HepG2 (cell line): ENCODE results near the gene SSPN. TPM values are rescaled to one million over a fixed set of nuclear protein-coding genes. Genes with fewer than 3 reads are reported as not detected.

ENCODE experiments used
- ATAC-seq: fragments of 200-7000 bp; cut with Tn5 transposase; 3 replicates; pipeline ENCODE4 v1.9.1; 2020; ENCODE audit warnings: mild to moderate bottlenecking, moderate library complexity
- BruUV-seq: library from RNA; stranded (reverse); fragments of 400-500 nt; replicated peaks from 2 replicates; lab custom pipeline; 2021; lab: Mats Ljungman, UMichigan
- CTCF ChIA-PET: fragments of 300-600 bp; formaldehyde crosslinking; extraction: SDS; loops from one replicate; lab custom pipeline; 2021; ENCODE audit warnings: low total read pairs, inconsistent platforms, low intra/inter-chr PET ratio; lab: Yijun Ruan, JAX
- POLR2A ChIA-PET: fragments of 350-600 bp; sonication (Branson Sonifier 250); formaldehyde crosslinking; loops from one replicate; lab custom pipeline; 2020; ENCODE audit warnings: antibody characterized with exemption, inconsistent platforms; lab: Yijun Ruan, JAX
- DNase-seq: peaks from one replicate; pipeline ENCODE4 v3.0.0-alpha.2; 2015; ENCODE audit warnings: low spot score
- FAIRE-seq: peaks from 3 replicates; lab custom pipeline; 2011; peaks lifted over from hg19 to GRCh38; lab: Jason Lieb, UNC
- H2AFZ ChIP-seq: one replicate; pipeline ENCODE4 v1.6.1; 2011; ENCODE audit warnings: low read length, inconsistent platforms
- H3K27ac ChIP-seq: fragments of 300-600 bp; 3 replicates; pipeline ENCODE4 v1.8.0; 2011; ENCODE audit warnings: mixed run types, mild to moderate bottlenecking, mixed read lengths, low read length, inconsistent platforms; ENCODE audit not compliant: insufficient read depth; ENCODE audit errors: extremely low read length
- H3K27me3 ChIP-seq, 2 experiments: fragments of 200-600 bp in 1 of 2; 2 replicates in 1 of 2; 3 replicates in 1 of 2; pipeline versions ENCODE4 v1.6.0 to v1.8.0; 2011; ENCODE audit warnings: low read length in 2 of 2, mild to moderate bottlenecking in 2 of 2, moderate library complexity in 2 of 2, inconsistent platforms in 1 of 2; ENCODE audit not compliant: insufficient read depth in 2 of 2, control insufficient read depth in 1 of 2
- H3K36me3 ChIP-seq, 2 experiments: fragments of 200-600 bp in 1 of 2; replicated peaks in 1 of 2; 2 replicates in 1 of 2; 3 replicates in 1 of 2; pipeline versions ENCODE4 v1.5.1 to v1.8.0; 2011; ENCODE audit warnings: low read length in 2 of 2, inconsistent platforms in 1 of 2; ENCODE audit not compliant: insufficient read depth in 2 of 2, control insufficient read depth in 1 of 2
- H3K4me1 ChIP-seq: 2 replicates; pipeline ENCODE4 v1.5.1; 2012; ENCODE audit warnings: low read length, inconsistent platforms; ENCODE audit not compliant: insufficient read depth
- H3K4me2 ChIP-seq: 2 replicates; pipeline ENCODE4 v1.6.0; 2011; ENCODE audit warnings: low read depth, low read length, inconsistent platforms
- H3K4me3 ChIP-seq, 3 experiments: fragments of 200-600 bp in 1 of 3; sonication (generic), shearing (Covaris generic) in 1 of 3; replicated peaks in 1 of 3; 2 replicates each; pipeline ENCODE4 v1.5.1; 2011 to 2016; ENCODE audit warnings: low read length in 3 of 3, inconsistent platforms in 2 of 3, low read depth in 2 of 3, mild to moderate bottlenecking in 2 of 3, control low read depth in 1 of 3, mixed read lengths in 1 of 3; ENCODE audit not compliant: insufficient read depth in 1 of 3
- H3K79me2 ChIP-seq: one replicate; pipeline ENCODE4 v1.6.1; 2011; ENCODE audit warnings: low read length, inconsistent platforms; ENCODE audit not compliant: insufficient read depth
- H3K9ac ChIP-seq: 2 replicates; pipeline ENCODE4 v1.6.0; 2011; ENCODE audit warnings: mild to moderate bottlenecking, low read depth, low read length, inconsistent platforms; ENCODE audit not compliant: insufficient read depth
- H3K9me3 ChIP-seq: 2 replicates; pipeline ENCODE4 v1.5.1; 2012; ENCODE audit warnings: mild to moderate bottlenecking, low read length
- H4K20me1 ChIP-seq: 2 replicates; pipeline ENCODE4 v1.6.0; 2011; ENCODE audit warnings: inconsistent platforms, mild to moderate bottlenecking, low read length, moderate library complexity; ENCODE audit not compliant: insufficient read depth
- ARID4A ChIP-seq: sonication (generic); formaldehyde crosslinking; IDR thresholded peaks from 2 replicates; pipeline ENCODE4 v1.5.0; 2020; ENCODE audit warnings: mild to moderate bottlenecking, missing genetic modification reagents, borderline replicate concordance
- ELK4 ChIP-seq: sonication (generic); formaldehyde crosslinking; IDR thresholded peaks from 2 replicates; pipeline ENCODE4 v1.9.0; 2021; ENCODE audit warnings: missing genetic modification reagents, borderline replicate concordance
- ETV5 ChIP-seq: IDR thresholded peaks from 2 replicates; pipeline ENCODE4 v1.6.1; 2018; ENCODE audit warnings: missing biosample characterization, missing genetic modification reagents, inconsistent platforms, borderline replicate concordance
- GATA4 ChIP-seq: sonication (generic); IDR thresholded peaks from 2 replicates; pipeline ENCODE4 v1.6.1; 2016; ENCODE audit warnings: antibody characterized with exemption, low read depth, borderline replicate concordance
- KAT7 ChIP-seq: IDR thresholded peaks from 2 replicates; pipeline ENCODE4 v1.6.1; 2018; ENCODE audit warnings: borderline replicate concordance, missing compliant biosample characterization
- MXD4 ChIP-seq: IDR thresholded peaks from 2 replicates; pipeline ENCODE4 v1.6.1; 2016; ENCODE audit warnings: mild to moderate bottlenecking, missing biosample characterization, missing genetic modification reagents
- SETDB1 ChIP-seq: sonication (generic); formaldehyde crosslinking; IDR thresholded peaks from 2 replicates; pipeline ENCODE4 v1.5.1; 2020; ENCODE audit warnings: missing genetic modification reagents, mild to moderate bottlenecking, borderline replicate concordance
- SOX13 ChIP-seq, 3 experiments: fragments of 450-650 bp in 1 of 3; sonication (generic) in 1 of 3; formaldehyde crosslinking in 1 of 3; IDR thresholded peaks in 2 of 3; conservative IDR thresholded peaks in 1 of 3; 2 replicates each; pipeline versions ENCODE4 v1.5.0 to v1.6.1; 2016 to 2020; ENCODE audit warnings: antibody characterized with exemption in 1 of 3, mild to moderate bottlenecking in 1 of 3, missing compliant biosample characterization in 1 of 3, missing genetic modification reagents in 1 of 3, moderate library complexity in 1 of 3
- ZBTB34 ChIP-seq: sonication (generic); formaldehyde crosslinking; IDR thresholded peaks from 2 replicates; pipeline ENCODE4 v1.8.0; 2022; ENCODE audit warnings: mild to moderate bottlenecking, missing genetic modification reagents
- ZHX1 ChIP-seq: sonication (generic); formaldehyde crosslinking; IDR thresholded peaks from 2 replicates; pipeline ENCODE4 v1.8.1; 2022; ENCODE audit warnings: low read depth, mild to moderate bottlenecking, missing genetic modification reagents
- WGBS: methylation state at CpG from one replicate; pipeline ENCODE4 v1.1.6; 2017; ENCODE audit warnings: low lambda C conversion rate; 5-methylcytosine and 5-hydroxymethylcytosine counted together
- in situ Hi-C: cut with HindIII; loops from 2 replicates; pipeline ENCODE4 v1.10.0; 2017; ENCODE audit warnings: low pct_unique_long_range_greater_than_20kb; ENCODE audit not compliant: extremely low pct_ligation_motif_present
- intact Hi-C: fragments of 100-400 bp; cut with micrococcal nuclease; formaldehyde crosslinking; loops from one replicate; pipeline ENCODE4 v1.10.0; 2022; ENCODE audit not compliant: unreplicated experiment
- polyA plus RNA-seq, 8 experiments: library from polyadenylated mRNA; depleted of rRNA in 3 of 8; stranded (reverse) in 7 of 8; unstranded in 1 of 8; fragments of >200 nt; fragmentation: Illumina TruSeq in 4 of 8; extraction: Trizol in 4 of 8; gene quantifications; 2 replicates each; pipeline versions ENCODE4 v1.2.1 to v1.2.3, GENCODE V29; 2011 to 2016; ENCODE audit warnings: low read depth in 4 of 8, missing spikeins in 1 of 8, mixed read lengths in 1 of 8; ENCODE audit not compliant: insufficient read depth in 1 of 8
- total RNA-seq, 5 experiments: library from RNA; depleted of rRNA; stranded (reverse); fragments of >200 nt; fragmentation: Illumina TruSeq; extraction: Trizol; gene quantifications; 2 replicates each; pipeline ENCODE4 v1.2.3, GENCODE V29; 2016; ENCODE audit warnings: low read depth in 1 of 5
- TF ChIP-seq, protein P1 (sequence below): sonication (generic); formaldehyde crosslinking; IDR thresholded peaks from 2 replicates; pipeline ENCODE4 v1.4.0; 2020; ENCODE audit warnings: mild to moderate bottlenecking, missing genetic modification reagents
- TF ChIP-seq, protein P2 (sequence below), 2 experiments: fragments of 450-650 bp in 1 of 2; sonication (generic) in 1 of 2; formaldehyde crosslinking; IDR thresholded peaks; 2 replicates each; pipeline versions ENCODE4 v1.5.0 to v1.8.0; 2020 to 2022; ENCODE audit warnings: mild to moderate bottlenecking in 1 of 2, missing genetic modification reagents in 1 of 2

The SSPN gene
- total and polyA plus RNA-seq, 2 of the 13 experiments (the other 11 are each of a cell fraction or from before 2014, with no cell fraction given), result not detected

- in situ Hi-C loops, result no loop called here
- H3K9ac ChIP-seq, result no peak overlapping the region
- H3K79me2 ChIP-seq, result no peaks in the 10 kb centered on the region
- FAIRE-seq, result no peak
- no peak for ATAC-seq
- H2AFZ ChIP-seq, result no peak overlapping the region
- H4K20me1 ChIP-seq, result no peaks in the 10 kb centered on the region
- H3K4me3 ChIP-seq, result no peak overlapping the region
- no peaks in the 10 kb centered on the region for H3K9me3 ChIP-seq
- H3K27ac ChIP-seq, result no peak overlapping the region
- BruUV-seq, result no TSS peak
- peaks cover 0 to 25% of the 10 kb centered on the region in 2 experiments; a peak in 2 of 5 replicates for H3K27me3 ChIP-seq
- POLR2A ChIA-PET, result no interaction called here
- CTCF ChIA-PET, result no interaction called here
- intact Hi-C loops, result no loop called here
- H3K36me3 ChIP-seq, result no peaks in the 10 kb centered on the region
- WGBS, result 0% methylated on average over 1 of the region's 2 CpGs
- H3K4me1 ChIP-seq, result peaks cover 29% of the 10 kb centered on the region
- H3K4me2 ChIP-seq, result no peak overlapping the region; the same call in 1 of the 2 replicates
- DNase-seq, result no peak
- no peak for TF ChIP-seq ETV5 (CRISPR knock-in tag)
- no peak for TF ChIP-seq SOX13 (IDR thresholded peaks at IDR 0.05)
- no peak for TF ChIP-seq SOX13 (CRISPR knock-in tag; conservative IDR thresholded peaks at IDR 0.05 in 1 of 2, IDR thresholded peaks at IDR 0.05 in 1 of 2)
- TF ChIP-seq ZBTB34, result no peak
- TF ChIP-seq ZHX1 (CRISPR knock-in tag), result no peak
- TF ChIP-seq GATA4, result no peak
- no peak for TF ChIP-seq ARID4A (CRISPR knock-in tag)
- TF ChIP-seq ELK4 (CRISPR knock-in tag), result no peak
- TF ChIP-seq, protein P1, sequence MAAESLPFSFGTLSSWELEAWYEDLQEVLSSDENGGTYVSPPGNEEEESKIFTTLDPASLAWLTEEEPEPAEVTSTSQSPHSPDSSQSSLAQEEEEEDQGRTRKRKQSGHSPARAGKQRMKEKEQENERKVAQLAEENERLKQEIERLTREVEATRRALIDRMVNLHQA (CRISPR knock-in tag), result no peak
- TF ChIP-seq KAT7 (CRISPR knock-in tag), result no peak
- TF ChIP-seq, protein P2, sequence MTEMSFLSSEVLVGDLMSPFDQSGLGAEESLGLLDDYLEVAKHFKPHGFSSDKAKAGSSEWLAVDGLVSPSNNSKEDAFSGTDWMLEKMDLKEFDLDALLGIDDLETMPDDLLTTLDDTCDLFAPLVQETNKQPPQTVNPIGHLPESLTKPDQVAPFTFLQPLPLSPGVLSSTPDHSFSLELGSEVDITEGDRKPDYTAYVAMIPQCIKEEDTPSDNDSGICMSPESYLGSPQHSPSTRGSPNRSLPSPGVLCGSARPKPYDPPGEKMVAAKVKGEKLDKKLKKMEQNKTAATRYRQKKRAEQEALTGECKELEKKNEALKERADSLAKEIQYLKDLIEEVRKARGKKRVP (CRISPR knock-in tag; IDR thresholded peaks at IDR 0.05), result no peak
- TF ChIP-seq MXD4 (CRISPR knock-in tag), result no peak
- TF ChIP-seq SETDB1 (CRISPR knock-in tag), result no peak
These were observed 88.2 kb downstream of the SSPN start for GRCh38 chr12:26283617-26284016.
